GM21619 (cell line): ENCODE data around the gene CHMP2A.

Experiments used
- ATAC-seq: cut with Tn5 transposase; IDR thresholded peaks from one replicate; pipeline ENCODE4 v1.9.1; 2021; ENCODE audit not compliant: unreplicated experiment

CHMP2A gene

DNA sequence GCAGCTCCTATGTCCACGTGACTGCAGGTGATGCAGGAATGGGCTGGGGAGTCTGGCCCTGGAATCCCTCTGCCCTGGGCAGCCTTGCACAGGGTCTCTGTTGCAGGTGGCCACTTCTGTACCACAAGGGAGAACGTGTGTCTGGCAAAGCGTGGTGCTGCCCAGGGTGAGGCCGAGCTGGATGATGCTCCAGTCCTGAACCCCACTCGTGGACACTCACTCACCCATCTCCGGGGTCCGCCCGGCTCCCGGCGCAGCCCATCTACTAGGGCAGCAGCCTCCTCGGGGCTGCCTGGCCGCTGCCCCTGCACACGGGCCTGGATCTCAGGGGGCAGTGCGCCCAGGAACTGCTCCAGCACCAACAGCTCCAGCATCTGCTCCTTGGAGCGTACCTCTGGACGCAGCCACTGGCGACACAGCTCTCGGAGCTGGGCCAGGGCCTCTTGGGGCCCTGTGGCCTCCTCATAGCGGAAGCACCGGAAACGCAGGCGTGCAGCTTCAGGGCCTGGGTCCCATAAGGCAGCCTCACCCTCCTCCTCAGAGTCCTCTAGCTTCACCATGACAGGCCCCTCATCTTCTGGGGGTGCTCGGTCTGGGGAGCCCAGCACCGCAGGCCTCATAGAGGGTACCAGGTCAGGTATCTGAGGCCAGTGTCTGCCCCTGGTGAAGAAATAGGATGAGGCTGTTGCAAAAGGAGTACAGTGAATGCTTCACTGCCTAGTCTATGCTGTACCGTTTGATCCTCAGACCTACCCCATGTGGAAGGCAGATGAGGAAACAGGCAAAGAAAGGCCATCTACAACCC lies 16.1 kb upstream of the CHMP2A start:
- ATAC-seq: no peak

DNA sequence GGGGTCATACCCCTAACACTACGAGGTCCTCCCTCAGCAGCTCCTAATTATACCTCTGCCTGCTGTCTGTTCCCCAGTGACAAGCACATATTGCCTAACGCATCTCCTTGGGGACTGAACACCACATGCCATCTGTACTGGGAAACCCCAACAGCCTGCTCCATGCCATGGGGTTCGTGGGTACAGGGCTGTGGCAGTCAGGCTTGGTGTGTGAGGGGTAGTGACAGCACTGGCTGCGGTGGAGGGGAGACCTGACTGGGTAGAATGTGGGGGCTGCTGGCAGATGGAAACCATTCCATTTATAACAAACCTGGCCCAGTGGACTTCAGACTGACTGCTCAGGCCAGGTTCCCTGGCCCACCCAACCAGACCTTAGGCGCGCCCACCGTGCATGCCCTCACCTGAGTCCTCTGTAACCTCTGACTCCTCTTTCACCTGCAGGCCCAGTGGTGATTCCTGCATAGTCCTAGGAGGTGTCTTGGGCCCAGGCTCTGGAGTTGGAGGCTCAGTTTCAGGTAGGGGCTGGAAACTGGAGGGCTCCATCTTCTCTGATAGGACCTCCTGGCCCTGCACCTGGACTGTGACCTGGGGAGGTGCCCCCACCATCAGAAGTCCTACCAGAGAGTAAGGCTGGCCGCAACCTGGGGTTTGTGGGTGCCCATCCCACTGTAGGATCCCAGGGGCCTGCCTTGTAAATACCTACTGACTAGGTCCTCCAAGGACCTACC lies 15.2 kb upstream of the CHMP2A start:
- ATAC-seq: no peak

DNA sequence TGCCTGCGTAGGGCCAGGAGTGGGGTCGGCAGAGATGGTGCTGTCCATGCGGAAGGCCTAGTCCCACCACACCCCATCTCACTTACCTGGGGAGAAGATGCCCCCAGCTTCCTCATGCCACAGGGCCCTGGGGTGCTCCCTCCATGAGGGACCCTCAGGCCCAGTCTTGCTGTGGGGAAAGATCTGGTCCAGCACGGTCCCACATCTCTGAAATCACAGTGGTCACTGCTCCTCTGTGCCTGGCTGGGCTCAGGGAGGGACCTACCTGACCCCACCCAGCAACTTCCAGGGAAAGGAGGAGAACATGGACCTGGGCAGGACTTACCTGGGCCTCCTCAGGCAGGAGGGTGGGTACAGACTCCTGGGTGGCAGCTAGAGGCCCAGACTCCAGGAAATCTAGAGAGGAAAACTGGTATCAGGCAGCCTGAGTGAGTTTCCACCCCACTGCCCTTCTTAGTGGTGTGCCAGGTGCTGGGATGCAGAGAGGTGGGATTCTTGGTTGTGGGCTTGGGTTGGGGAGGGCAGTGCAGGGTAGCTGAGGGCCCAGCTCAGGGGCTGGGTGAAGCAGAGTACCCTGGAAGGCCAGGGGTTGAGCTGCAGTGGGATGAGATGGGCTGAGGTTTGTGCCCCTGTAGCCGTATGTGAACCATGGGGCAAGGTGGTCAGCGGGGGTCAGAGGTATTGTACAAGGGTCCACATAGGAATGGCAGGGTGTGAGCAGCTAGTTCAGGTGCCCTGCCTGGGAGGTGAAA lies 14.5 kb upstream of the CHMP2A start:
- no peak for ATAC-seq

DNA sequence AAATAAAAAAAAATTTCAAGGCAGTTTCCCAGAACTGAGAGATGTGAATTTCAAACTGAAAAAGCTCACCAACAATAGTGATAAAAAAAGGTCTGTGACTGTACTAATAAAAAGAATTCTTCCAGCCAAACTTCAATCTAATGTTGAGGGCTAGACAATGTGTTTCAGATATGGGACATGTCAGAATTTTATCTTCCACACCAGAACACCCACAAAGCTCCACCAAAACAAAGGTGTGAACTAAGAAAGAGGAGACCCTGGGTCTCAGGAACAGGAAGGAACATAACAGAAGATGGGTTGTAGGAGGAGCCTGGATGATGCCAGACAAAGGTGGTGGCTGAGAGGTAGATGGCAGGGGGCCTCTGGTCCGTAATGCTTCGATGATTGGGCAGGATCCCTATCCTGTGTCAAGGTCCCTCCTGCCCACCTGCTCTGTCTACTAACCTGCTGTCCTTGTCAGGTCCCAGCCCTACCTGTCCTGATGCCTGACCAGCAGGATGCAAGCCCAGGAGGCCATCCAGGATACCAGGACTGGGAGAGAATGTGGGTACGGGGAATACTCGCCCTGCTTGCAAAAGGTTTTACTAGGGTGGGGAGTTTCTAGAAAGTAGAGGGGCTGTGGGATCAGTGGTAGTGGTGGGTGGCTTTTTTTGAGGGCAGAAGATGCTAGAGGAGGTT lies 13.7 kb upstream of the CHMP2A start:
- ATAC-seq: no peak

DNA sequence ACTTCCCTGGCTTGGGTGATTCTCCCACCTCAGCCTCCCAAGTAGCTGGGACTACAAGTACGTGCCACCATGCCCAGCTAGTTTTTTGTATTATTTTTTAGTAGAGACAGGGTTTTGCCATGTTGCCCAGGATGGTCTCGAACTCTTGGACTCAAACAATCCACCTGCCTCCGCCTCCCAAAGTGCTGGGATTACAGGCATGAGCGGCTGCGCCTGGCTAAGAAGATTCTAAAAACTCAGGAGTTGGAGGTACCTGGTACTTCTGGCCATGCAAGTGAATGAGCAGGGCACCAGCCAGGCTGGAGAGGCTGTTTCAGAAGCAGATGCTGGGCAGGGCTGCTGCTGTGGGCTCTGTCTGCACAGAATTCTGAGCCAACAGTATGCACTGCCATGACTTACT lies 12.1 kb upstream of the CHMP2A start:
- no peak for ATAC-seq

DNA sequence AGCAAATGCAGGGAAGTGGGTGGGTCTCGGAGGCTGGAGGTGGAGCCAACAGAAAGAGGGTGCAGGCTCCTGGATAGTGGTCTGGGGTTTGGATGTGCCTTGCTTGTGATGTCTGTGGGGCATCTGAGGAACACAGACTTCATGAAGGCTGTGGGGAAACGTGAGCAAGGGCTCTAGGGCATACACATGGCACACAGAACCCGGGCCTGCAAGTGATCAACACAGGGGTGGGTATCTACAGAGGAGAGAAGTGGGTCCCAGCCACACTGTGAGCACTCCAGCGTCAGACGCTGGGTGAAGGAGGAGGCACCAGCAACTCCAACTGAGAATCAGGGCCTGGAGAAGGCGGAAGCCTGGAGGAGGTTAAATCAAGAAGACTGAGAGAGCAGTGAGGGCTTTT lies 8.9 kb upstream of the CHMP2A start:
- ATAC-seq: no peak

DNA sequence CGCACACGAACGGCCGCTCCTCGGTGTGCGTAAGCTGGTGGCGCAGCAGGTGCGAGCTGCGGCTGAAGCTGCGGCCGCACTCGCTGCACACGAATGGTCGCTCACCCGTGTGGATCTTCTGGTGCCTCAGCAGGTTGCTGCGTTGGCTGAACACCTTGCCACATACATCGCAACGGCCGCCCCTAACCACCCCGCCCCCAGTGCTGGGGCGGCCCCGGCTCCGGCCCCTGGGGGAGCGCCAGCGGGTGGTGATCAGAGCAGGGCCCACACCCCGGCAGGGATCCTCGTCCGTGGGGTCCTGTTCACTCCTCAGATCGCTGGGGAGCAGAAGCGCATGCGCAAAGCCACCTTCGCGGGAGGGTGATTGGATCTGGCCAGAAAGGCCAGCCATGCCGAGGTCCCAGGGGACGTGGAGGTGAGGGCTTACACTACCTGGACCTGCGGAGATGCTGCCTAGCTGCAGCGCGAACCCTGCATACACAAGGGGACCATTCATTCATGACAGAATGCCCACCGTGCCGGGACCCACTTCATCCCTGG lies 8.2 kb upstream of the CHMP2A start:
- no peak for ATAC-seq

DNA sequence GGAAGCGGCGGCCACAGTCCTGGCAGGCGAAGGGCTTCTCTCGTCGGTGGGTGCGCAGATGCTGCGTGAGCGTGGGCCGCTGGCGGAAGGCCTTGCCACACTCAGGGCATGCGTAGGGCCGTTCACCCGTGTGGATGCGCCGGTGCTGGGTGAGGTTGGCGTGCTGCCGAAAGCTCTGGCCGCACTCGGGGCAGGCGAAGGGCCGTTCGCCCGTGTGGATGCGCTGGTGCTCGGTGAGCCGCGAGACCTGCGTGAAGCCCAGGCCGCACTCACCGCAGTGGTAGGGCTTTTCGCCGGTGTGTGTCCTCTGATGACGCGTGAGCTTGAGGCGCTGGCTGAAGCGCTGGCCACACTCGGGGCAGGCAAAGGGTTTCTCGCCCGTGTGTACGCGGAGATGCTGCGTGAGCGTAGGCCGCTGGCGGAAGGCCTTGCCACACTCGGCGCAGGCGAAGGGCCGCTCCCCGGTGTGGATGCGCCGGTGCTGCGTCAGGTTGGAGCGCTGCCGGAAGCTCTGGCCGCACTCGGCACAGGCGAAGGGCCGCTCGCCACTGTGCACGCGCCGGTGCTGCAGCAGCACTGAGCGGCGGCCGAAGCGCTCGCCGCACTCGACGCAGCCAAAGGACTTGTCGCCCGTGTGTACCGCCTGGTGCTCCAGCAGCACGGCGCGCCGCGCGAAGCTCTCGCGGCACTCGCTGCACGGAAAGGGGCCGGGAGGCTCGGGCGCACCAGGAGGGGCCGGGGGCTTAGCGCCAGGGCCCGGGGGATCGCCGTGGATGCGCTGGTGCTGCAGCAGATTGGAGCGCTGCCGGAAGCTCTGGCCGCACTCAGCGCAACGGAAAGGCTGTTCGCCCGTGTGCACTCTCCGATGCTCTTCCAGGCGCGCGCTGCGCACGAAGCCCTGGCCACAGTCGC lies 7.5 kb upstream of the CHMP2A start:
- ATAC-seq: no peak

DNA sequence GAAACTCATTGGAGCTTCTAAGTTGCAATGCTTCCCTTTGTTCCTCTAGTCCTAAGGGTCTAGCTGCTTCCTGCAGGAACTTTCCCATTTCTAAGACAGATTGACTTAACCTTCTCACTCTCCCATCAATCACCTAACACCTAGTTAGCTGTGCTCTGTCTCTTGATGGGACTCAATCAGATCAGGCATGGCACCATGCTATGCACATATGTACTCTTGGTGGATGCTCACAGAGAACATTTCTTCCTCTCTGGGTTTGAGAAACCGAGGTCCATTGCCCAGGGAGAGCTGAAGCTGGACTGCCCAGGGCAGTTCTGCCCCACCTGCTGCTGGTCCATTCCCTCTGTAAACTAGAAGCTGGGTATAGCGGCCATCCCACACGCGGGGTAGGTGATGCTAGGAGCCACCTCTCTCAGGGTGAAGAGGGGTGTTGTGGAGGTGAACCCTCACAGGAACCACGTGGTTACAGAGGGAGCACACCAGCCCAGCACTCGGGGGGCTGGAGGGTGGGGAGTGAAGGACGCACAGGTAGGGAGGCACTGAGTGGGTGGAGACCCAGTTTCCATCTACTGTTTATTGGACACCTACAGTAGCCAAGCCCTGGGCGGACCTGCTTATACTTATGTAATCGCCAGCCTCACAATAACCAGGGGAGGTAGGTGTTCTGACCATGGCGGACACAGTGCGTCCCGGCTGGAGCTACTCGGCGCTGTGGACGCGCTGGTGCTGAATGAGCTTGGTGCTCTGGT lies 6.6 kb upstream of the CHMP2A start:
- ATAC-seq: no peak

DNA sequence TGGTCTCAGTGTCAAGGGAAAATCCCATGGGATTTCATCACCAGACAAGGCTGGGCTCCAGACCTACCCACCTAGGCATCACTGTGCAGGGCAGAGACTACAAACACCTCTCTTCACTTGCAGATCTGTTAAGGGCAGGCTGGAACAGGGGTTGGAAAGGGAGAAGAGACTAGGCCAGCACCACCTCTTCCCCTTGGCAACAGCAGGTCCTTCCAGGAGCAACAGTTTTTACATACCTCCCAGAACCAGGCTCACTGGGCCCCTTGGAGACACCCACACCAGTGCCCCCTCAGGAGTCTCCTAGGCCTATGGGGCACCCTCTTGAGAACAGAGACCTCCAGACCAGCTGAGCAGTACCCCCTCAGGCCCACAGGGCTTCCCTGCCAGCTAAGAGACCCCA lies 6.0 kb upstream of the CHMP2A start:
- no peak for ATAC-seq

DNA sequence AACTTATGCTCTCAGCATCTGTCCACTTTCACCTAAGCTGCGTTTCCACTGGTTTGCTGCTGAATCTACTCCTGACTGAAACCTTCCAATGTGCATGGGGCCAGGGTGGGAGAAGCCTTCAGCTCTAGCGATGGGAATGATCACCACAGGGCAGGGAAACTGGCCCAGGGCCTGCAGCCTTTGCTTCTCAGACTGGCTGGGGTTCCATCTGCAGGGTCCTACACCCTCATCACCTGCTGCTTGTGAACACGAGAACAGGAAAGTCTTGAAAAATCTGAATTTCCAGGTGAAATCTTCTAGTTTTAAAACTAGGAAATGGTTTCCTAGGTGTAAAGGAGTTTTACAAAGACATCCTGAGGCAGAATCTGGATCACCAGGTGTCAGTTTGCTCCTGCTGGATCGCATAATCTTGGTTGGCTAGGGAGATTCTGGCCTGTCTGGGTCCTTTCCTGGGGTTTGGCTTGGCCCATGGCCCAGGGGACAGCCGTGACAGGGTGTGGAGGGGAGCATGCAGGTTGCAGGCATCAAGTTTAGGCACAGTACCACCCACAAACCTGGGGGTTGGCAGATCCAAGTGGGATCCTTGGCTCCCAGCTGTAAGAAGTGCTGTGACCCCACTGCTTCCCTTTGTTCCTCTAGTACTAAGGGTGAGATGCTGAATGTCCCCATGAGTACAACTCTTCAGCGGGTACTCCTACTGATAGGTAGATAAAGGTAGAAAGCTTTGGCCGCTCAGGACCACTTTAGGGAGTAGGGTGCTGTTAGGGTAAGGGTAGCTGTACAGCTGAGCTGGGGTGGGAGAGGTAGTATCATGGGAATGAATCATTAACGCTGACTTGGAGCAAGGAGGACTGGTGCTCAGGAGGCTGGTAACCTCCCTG lies 5.3 kb upstream of the CHMP2A start:
- ATAC-seq: no peak

DNA sequence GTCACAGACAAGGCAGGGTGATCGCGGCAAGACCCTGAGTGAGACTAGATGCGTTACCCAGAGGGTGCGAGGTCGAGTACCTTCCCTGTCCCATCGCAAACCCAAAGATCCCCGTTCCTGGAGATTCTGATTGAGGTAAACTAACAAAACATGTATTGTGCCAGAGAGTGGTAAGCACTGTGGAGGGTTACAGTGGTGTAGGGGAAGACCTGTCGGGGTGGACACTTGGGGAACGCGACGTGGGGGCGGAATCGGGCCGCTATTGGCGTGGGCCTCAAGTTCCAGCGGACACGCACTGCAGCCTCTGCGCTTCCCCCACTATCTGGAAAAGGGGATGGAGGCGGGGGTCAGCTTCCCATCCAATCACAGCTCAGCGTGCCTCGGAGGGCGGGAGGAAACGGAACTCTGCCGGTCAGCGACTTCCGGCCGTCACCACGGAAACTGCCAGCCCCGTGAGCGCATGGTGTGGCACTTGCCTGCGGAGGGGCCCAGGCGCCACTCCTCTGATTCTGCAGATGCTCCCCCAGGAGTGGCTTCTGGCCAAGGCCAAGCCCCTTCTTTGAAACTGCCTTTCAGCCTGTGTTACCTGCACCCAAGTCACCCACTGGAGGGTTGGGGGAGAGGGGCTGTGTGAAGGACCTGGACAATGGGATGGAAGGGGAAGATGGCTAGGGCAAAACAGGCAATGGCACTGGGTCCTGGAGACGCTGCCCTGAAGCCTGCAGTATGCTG lies 4.5 kb upstream of the CHMP2A start:
- ATAC-seq: peak; percentile 18

DNA sequence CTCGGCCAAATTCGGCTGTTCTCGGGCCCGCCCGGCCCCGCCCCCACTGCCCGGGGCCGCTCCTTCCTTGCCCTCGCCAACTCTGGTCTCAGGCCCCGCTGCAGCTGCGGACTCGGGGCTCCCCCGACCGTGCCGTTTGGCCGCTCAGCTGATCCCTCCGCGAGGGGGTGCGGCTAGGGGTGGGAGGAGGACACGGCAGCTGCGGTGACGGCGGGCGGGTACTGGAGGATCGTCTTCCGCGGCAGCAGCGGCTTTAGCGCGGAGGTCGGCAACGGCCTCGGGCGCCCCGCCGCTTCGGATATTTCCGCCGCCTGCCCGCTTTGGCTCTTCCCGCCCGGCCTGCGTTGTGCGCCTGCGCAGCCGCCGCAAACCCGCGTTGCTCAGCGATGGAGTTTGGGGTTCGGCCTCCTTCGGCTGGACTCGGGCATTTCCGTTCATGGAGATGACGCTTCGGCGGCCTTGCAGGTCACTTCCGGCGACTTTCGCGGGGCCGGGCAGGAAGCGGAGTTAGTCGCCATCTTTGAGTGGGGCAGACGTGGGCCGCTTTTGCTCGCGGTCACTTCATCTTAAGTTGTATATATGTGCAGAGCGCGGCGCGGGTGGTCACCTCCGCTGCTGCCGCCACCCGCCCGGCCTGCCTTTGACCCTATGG lies 3.8 kb upstream of the CHMP2A start:
- peak; percentile 43 for ATAC-seq

DNA sequence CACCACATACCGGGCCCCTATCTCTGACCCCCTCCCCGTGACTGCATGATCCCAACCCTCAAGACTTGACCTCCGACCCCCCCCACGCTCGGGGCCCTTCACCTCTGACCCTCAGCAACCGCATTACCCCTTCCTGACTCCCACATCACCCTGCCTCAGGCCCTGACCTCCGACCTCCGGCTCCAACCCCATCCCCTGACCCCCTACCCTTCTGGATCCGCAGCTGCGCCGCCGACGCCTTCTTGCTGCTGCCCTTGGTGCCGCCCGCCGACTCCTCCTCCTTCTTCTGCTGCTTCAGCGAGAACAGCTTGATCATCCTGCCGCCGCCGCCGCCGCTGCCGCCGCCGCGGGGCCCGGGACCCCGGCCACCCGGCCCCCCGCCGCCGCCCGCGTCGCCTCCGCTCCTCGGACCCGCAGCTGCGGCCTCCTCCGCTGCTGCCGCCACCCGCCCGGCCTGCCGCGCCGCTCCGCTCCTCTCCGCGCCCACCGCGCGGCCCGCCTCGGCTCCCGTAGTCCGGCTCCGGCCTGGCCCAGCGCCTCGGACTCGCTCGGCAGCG lies 3.2 kb upstream of the CHMP2A start, which contains the start of gene UBE2M:
Gene UBE2M, minus strand, starts transcription at position 546 of the 557 bp plus-strand sequence. Its CDS starts 230 bp downstream, at position 316.
- ATAC-seq: no peak

DNA sequence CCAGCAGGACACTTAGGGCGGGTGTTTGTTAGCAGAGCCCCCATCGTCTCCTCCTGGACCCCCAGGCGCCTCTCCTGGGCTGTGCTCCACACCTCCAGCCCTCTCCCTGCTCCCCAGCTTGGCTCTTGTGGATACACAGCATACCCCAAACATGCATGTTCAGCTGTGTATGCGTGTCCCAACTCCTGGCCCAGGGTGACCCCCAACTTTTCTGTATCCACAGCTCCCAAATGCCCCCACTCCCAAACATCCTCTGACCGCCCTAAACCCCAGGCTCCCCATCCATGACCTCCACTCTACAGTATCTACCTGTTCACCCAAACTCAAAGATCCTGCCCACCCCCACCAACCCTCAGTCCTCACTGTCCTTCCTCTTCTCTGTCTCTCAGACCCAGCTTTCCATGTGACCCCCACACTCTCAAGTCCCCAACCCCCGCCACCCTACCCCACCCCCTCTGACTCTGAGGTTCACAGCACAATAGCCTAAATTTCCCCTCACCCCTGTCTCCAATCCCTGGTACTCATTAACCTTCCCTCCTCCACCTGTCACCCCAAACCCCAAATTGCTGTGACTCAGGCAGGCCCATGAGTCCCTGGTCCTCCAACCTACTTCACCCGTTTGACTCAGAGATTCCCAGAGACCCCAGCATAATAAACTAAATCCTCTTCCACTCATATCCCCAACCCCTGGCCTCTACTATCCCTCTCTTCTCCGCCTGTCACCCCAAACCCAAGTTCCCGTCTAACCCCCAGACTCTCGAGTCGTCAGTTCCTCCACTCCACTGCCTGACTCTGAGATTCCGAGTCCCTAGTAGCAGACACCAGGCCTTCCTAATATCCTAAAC lies 2.5 kb upstream of the CHMP2A start:
- no peak for ATAC-seq
